Loucy (cell line): ENCODE results near the gene RFWD3.

Experiments
- CTCF ChIP-seq: fragments of 200-600 bp; sonication (generic); conservative IDR thresholded peaks from 2 replicates; pipeline ENCODE4 v1.5.1; 2014; ENCODE audit warnings: mild to moderate bottlenecking, antibody characterized with exemption, low read length
- EZH2phosphoT487 ChIP-seq: fragments of 200-600 bp; IDR thresholded peaks from 2 replicates; pipeline ENCODE4 v1.6.1; 2018; ENCODE audit warnings: antibody characterized with exemption, mild to moderate bottlenecking, moderate library complexity, borderline replicate concordance

GRCh38 chr16:74583926-74584666 lies 82.6 kb downstream of the RFWD3 start:
- TF ChIP-seq CTCF (no peak), EZH2phosphoT487 (no peak)
